ENCODE measurements around the gene HTR2B. TPM values are rescaled to one million over a fixed set of nuclear protein-coding genes. Genes with fewer than 3 reads are reported as not detected.
A peak's percentile ranks its signal among the peaks of the same experiment; 100 is the strongest.

Gene HTR2B
- total RNA-seq, 1 experiment from 2014 or later = not detected

- intact Hi-C loops (cut with micrococcal nuclease; ENCODE audit: unreplicated experiment) = no loop called here
- BruUV-seq (replicated peaks) = no TSS peak
- Mint-ChIP-seq H3K4me1 (ENCODE audit: low read depth, unreplicated experiment) (no peaks in the 10 kb centered on the region), H3K36me3 (ENCODE audit: insufficient read depth, unreplicated experiment) (peaks cover 12% of the 10 kb centered on the region), H3K27me3 (ENCODE audit: insufficient read depth, unreplicated experiment) (no peaks in the 10 kb centered on the region), H3K4me3 (ENCODE audit: unreplicated experiment) (no peak overlapping the region), H3K9me3 (ENCODE audit: unreplicated experiment) (no peaks in the 10 kb centered on the region), H3K27ac (ENCODE audit: unreplicated experiment) (no peak overlapping the region)
- H3K4me1 ChIP-seq = no peaks in the 10 kb centered on the region
- H3K4me3 ChIP-seq (ENCODE audit: low read depth, low read length) = no peak overlapping the region
- no peaks in the 10 kb centered on the region for H3K36me3 ChIP-seq (ENCODE audit: control insufficient read depth, insufficient read depth, low read length)
- no peaks in the 10 kb centered on the region for H3K9me3 ChIP-seq
- no peak for DNase-seq
- ChIA-PET POLR2A (no interaction called here), CTCF (no interaction called here)
- TF ChIP-seq CTCF (IDR thresholded peaks at IDR 0.05; ENCODE audit: insufficient read depth in 1 of 2, low read depth in 1 of 2, low read length in 1 of 2, severe bottlenecking in 1 of 2, unreplicated experiment in 1 of 2) = no peak
- H3K27me3 ChIP-seq (replicated peaks; ENCODE audit: control insufficient read depth, insufficient read depth, low read length) = no peaks in the 10 kb centered on the region
Observed at GRCh38 chr2:231111987-231112386, 12.9 kb downstream of the HTR2B start.

- POLR2A ChIA-PET = no interaction called here
- no TSS peak for BruUV-seq (replicated peaks)
- CTCF ChIA-PET = no interaction called here
- peaks cover 12% of the 10 kb centered on the region for H3K36me3 Mint-ChIP-seq (ENCODE audit: insufficient read depth, unreplicated experiment)
- Histone ChIP-seq H3K4me1 (no peaks in the 10 kb centered on the region), H3K4me3 (ENCODE audit: low read depth, low read length) (no peak overlapping the region), H3K36me3 (ENCODE audit: control insufficient read depth, insufficient read depth, low read length) (no peaks in the 10 kb centered on the region), H3K9me3 (no peaks in the 10 kb centered on the region), H3K27me3 (replicated peaks; ENCODE audit: control insufficient read depth, insufficient read depth, low read length) (no peaks in the 10 kb centered on the region)
- H3K9me3 Mint-ChIP-seq (ENCODE audit: unreplicated experiment) = no peaks in the 10 kb centered on the region
- no peak for DNase-seq
- TF ChIP-seq CTCF (IDR thresholded peaks at IDR 0.05; ENCODE audit: insufficient read depth in 1 of 2, low read depth in 1 of 2, low read length in 1 of 2, severe bottlenecking in 1 of 2, unreplicated experiment in 1 of 2) = no peak
- intact Hi-C loops (cut with micrococcal nuclease; ENCODE audit: unreplicated experiment) = no loop called here
- no peaks in the 10 kb centered on the region for H3K4me1 Mint-ChIP-seq (ENCODE audit: low read depth, unreplicated experiment)
- no peak overlapping the region for H3K27ac Mint-ChIP-seq (ENCODE audit: unreplicated experiment)
- H3K4me3 Mint-ChIP-seq (ENCODE audit: unreplicated experiment) = no peak overlapping the region
- no peaks in the 10 kb centered on the region for H3K27me3 Mint-ChIP-seq (ENCODE audit: insufficient read depth, unreplicated experiment)
Observed at GRCh38 chr2:231110551-231110950, 14.3 kb downstream of the HTR2B start.

- intact Hi-C loops (cut with micrococcal nuclease; ENCODE audit: unreplicated experiment) = loop anchor here (2.0 to 5.0 kb wide), 2 partner anchors 95 to 348 kb away; partner anchors contain the start of gene ARMC9
- Mint-ChIP-seq H3K27ac (ENCODE audit: unreplicated experiment) (no peak overlapping the region), H3K36me3 (ENCODE audit: insufficient read depth, unreplicated experiment) (peaks cover 40% of the 10 kb centered on the region), H3K9me3 (ENCODE audit: unreplicated experiment) (peaks cover 10% of the 10 kb centered on the region), H3K4me1 (ENCODE audit: low read depth, unreplicated experiment) (peaks cover 13% of the 10 kb centered on the region), H3K4me3 (ENCODE audit: unreplicated experiment) (no peak overlapping the region), H3K27me3 (ENCODE audit: insufficient read depth, unreplicated experiment) (no peaks in the 10 kb centered on the region)
- TF ChIP-seq CTCF (IDR thresholded peaks at IDR 0.05; ENCODE audit: insufficient read depth in 1 of 2, low read depth in 1 of 2, low read length in 1 of 2, severe bottlenecking in 1 of 2, unreplicated experiment in 1 of 2) = peak; percentile 44 to 61
- Histone ChIP-seq H3K9me3 (peaks cover 13% of the 10 kb centered on the region; the same call in 1 of the 2 replicates), H3K4me1 (peaks cover 27% of the 10 kb centered on the region), H3K4me3 (ENCODE audit: low read depth, low read length) (no peak overlapping the region), H3K27me3 (replicated peaks; ENCODE audit: control insufficient read depth, insufficient read depth, low read length) (no peaks in the 10 kb centered on the region), H3K36me3 (ENCODE audit: control insufficient read depth, insufficient read depth, low read length) (peaks cover 1% of the 10 kb centered on the region)
- no TSS peak for BruUV-seq (replicated peaks)
- ChIA-PET POLR2A (no interaction called here), CTCF (interaction anchor here (1.0 to 1.2 kb wide), 2 partner anchors 90 to 348 kb away, joined by 3 to 4 read pairs; no protein-coding TSS in a partner anchor)
- peak in 1 of 2 experiments; percentile 46 for DNase-seq
Observed at GRCh38 chr2:231104115-231104713, 20.6 kb downstream of the HTR2B start.

Data from Caco-2 (cell line).